Measurements from ENCODE around the gene ENTPD2.

DNA sequence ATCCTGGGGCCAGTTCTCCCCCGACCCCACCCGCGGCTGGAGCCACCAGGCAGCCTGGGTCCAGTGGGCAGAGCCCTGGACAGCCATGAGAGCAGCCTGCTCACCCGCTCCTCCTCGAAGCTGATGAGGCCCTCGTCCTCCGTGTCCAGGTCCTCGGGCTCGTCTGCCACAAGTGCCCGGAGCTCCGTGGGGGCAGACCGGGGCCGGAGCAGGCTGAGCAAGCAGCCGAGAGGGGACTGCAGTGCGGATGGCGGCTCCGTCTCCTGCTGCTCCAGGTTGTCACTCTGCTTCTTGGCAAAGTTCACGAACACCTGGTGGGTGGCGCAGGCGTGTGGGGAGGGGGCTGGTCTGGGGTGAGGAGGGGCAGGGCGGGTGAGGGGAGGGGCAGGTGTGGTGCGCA, 45.5 kb downstream of the ENTPD2 start:
- TF ChIP-seq POLR2A (IDR thresholded peaks at IDR 0.05): no peak
- TF ChIP-seq, protein P1, sequence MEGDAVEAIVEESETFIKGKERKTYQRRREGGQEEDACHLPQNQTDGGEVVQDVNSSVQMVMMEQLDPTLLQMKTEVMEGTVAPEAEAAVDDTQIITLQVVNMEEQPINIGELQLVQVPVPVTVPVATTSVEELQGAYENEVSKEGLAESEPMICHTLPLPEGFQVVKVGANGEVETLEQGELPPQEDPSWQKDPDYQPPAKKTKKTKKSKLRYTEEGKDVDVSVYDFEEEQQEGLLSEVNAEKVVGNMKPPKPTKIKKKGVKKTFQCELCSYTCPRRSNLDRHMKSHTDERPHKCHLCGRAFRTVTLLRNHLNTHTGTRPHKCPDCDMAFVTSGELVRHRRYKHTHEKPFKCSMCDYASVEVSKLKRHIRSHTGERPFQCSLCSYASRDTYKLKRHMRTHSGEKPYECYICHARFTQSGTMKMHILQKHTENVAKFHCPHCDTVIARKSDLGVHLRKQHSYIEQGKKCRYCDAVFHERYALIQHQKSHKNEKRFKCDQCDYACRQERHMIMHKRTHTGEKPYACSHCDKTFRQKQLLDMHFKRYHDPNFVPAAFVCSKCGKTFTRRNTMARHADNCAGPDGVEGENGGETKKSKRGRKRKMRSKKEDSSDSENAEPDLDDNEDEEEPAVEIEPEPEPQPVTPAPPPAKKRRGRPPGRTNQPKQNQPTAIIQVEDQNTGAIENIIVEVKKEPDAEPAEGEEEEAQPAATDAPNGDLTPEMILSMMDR (IDR thresholded peaks at IDR 0.05): no peak

Data from upper lobe of left lung (tissue), 4 donors.